ENCODE data around the gene TMEM9.
A peak's percentile ranks its signal among the peaks of the same experiment; 100 is the strongest.

Gene TMEM9

DNA sequence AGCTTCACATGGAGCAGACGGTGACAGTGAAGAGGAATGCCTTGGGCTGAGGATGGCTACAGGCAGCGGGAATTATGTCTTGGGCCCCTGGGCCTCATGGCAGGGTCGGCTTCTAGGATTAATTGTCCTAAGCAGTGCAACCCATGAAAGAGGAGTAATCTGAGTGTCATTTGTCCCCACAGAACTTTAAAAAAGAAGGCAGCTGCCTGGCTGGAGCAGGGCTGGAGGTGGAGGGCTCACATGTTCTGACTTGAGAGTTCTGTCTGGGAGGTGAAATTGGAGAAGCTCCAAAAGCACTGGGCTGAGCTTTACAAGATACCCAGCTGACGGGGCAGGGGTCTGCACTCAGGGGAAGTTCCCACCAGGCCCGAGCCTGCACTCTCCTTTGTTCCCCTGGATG is 64.7 kb downstream of the TMEM9 start:
- no peak for DNase-seq

DNA sequence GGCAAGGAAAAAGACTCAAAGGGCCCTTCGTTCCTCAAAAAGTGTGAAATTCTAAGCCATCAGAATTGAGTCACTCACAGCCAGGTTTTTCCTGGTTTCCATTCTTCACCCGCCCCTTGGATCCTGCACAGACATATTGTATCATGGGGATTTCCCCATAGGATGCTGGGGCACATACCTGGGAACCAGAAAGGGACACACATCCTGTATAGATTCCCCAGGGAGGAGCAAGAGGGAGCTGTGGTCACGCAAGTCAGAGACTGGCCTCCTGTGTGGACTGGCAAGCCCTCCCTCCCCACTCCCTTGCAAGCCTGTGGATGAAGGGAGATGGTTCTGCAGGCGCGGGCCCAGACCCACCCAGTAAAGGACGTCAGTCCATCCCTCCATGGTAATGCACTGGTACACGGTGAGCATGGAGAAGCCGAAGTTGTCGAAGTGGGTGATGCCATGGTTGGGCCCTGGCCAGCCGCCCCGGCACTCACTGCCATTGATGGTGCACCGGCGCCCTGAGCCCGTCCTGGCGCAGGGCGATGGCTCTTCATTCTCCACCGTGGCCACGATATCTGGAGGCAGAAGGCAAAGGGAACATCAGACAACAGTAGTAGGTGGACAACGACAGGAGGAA is 65.3 kb downstream of the TMEM9 start:
- no peak for DNase-seq
- no peak for TF ChIP-seq POLR2A (IDR thresholded peaks at IDR 0.05; ENCODE audit: low read length)
- TF ChIP-seq GATA1 (IDR thresholded peaks at IDR 0.05; ENCODE audit: low read depth, low read length): no peak

More for the DNA sequence above, 64.7 kb downstream of the TMEM9 start:
- TF ChIP-seq POLR2A (IDR thresholded peaks at IDR 0.05; ENCODE audit: low read length) (no peak), GATA1 (IDR thresholded peaks at IDR 0.05; ENCODE audit: low read depth, low read length) (no peak)

DNA sequence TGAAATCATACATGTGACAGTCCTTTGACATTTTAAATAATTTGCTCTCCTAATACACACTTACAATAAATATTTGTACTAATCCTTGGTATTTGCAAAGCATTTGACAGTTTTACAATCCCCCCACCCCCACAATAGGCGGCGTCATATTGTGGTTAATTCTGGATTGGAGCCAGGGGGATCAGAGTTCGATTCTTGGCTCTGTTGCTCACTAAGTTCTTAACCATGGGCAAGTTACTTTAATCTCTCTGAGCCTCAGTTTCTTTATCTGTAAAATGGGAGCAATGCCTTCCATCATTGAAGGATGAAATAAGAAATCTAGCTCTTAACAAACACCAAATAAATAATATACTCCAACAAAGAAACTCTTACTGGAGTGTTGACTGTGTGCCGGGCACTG is 65.9 kb downstream of the TMEM9 start:
- no peak for TF ChIP-seq GATA1 (IDR thresholded peaks at IDR 0.05; ENCODE audit: low read depth, low read length)
- TF ChIP-seq POLR2A (IDR thresholded peaks at IDR 0.05; ENCODE audit: low read length): no peak
- no peak for DNase-seq

DNA sequence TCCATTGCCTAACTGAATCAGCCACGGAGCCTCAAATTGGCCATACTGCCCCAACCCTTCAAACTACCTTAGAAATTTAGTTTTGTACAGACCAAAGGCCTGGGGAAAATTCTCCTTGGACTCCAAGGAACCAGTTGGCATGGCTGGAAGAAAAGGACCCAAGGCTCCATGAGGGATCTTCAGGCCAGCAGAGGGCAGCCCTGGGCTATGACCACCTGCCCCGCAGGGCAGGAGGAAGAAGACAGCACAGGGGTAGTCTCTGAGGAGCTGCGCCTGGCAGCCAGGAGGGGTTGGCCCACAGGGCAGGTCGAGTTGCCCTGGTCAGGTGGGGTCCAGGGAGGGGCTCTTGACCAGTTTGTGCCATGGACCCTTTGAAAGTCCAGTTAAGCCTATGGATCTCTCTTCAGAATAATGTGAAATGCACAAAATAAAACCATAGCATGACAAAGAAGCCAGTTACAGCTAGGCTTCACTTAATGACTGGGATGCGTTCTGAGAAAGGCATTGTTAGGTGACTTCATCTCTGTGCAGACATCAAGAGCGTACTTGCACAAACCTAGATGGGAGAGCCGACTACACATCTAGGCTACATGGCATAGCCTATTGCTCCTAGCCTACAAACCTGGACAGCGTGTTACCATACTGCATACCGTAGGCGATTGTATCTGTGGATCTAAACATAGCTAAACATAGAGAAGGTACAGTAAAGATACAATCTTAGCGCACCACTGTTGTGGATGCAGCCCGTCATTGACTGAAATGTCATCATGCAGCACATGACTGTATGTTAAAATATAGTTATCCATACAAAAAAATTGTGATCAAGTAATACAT is 68.2 kb downstream of the TMEM9 start:
- no peak for TF ChIP-seq GATA1 (IDR thresholded peaks at IDR 0.05; ENCODE audit: low read depth, low read length)
- TF ChIP-seq POLR2A (IDR thresholded peaks at IDR 0.05; ENCODE audit: low read length): no peak
- peak; percentile 33 to 57 for DNase-seq
